PC-9 (cell line): ENCODE measurements around the gene SERPIND1. TPM values are rescaled to one million over a fixed set of nuclear protein-coding genes. Genes with fewer than 3 reads are reported as not detected.

Experiments
- BruUV-seq: library from RNA; stranded (reverse); fragments of 400-500 nt; replicated peaks from 2 replicates; lab custom pipeline; 2021; lab: Mats Ljungman, UMichigan
- CTCF ChIA-PET: fragments of 300-600 bp; sonication (Branson Sonifier 250); formaldehyde crosslinking; loops from one replicate; lab custom pipeline; 2022; ENCODE audit warnings: antibody characterized with exemption; lab: Charles Lee
- POLR2A ChIA-PET: fragments of 300-600 bp; sonication (Branson Sonifier 250); formaldehyde crosslinking; loops from one replicate; lab custom pipeline; 2022; ENCODE audit warnings: antibody characterized with exemption; ENCODE audit not compliant: unreplicated experiment; lab: Charles Lee
- DNase-seq, 2 experiments: peaks; one replicate each; pipeline versions ENCODE4 v3.0.0 to v3.0.0-alpha.2; 2015 to 2022; ENCODE audit warnings: mixed read lengths in 1 of 2
- H2AFZ ChIP-seq: fragments of 200-600 bp; sonication (generic); 2 replicates; pipeline ENCODE4 v1.8.1; 2017; ENCODE audit warnings: antibody characterized with exemption
- H3F3A ChIP-seq: fragments of 200-600 bp; sonication (generic); 2 replicates; pipeline ENCODE4 v1.8.1; 2017; ENCODE audit warnings: antibody characterized with exemption, mild to moderate bottlenecking, low read depth; ENCODE audit not compliant: insufficient read depth
- H3K27ac ChIP-seq: fragments of 200-600 bp; sonication (generic); 2 replicates; pipeline ENCODE4 v1.6.1; 2016; ENCODE audit warnings: mixed run types
- H3K27me3 ChIP-seq: fragments of 200-600 bp; sonication (generic); 2 replicates; pipeline ENCODE4 v1.6.1; 2016; ENCODE audit warnings: low read depth, mixed run types; ENCODE audit not compliant: insufficient read depth
- H3K36me3 ChIP-seq: fragments of 200-600 bp; sonication (generic); 2 replicates; pipeline ENCODE4 v1.6.1; 2016; ENCODE audit warnings: low read depth, mixed run types
- H3K4me1 ChIP-seq: fragments of 200-600 bp; sonication (generic); replicated peaks from 2 replicates; pipeline ENCODE4 v1.6.1; 2016; ENCODE audit warnings: mixed run types; ENCODE audit not compliant: insufficient read depth
- H3K4me2 ChIP-seq: fragments of 200-600 bp; sonication (generic); 2 replicates; pipeline ENCODE4 v1.6.1; 2017; ENCODE audit warnings: mixed run types
- H3K4me3 ChIP-seq: fragments of 200-600 bp; sonication (generic); 2 replicates; pipeline ENCODE4 v1.6.1; 2016; ENCODE audit warnings: mixed run types
- H3K79me2 ChIP-seq: fragments of 200-600 bp; sonication (generic); 2 replicates; pipeline ENCODE4 v1.6.1; 2017; ENCODE audit warnings: low read depth, mixed run types
- H3K9me2 ChIP-seq: fragments of 200-600 bp; sonication (generic); 2 replicates; pipeline ENCODE4 v1.8.1; 2017; ENCODE audit warnings: mild to moderate bottlenecking; ENCODE audit not compliant: insufficient read depth
- H3K9me3 ChIP-seq: fragments of 200-600 bp; sonication (generic); 2 replicates; pipeline ENCODE4 v1.8.1; 2016; ENCODE audit warnings: low read depth; ENCODE audit not compliant: insufficient read depth
- H4K20me1 ChIP-seq: fragments of 200-600 bp; sonication (generic); 2 replicates; pipeline ENCODE4 v1.8.1; 2017; ENCODE audit not compliant: insufficient read depth
- CTCF ChIP-seq: fragments of 200-600 bp; sonication (generic); conservative IDR thresholded peaks from 2 replicates; pipeline ENCODE4 v1.6.1; 2017; ENCODE audit warnings: mixed run types, antibody characterized with exemption, mild to moderate bottlenecking, moderate library complexity
- EZH2 ChIP-seq: fragments of 200-600 bp; sonication (generic); IDR thresholded peaks from 2 replicates; pipeline ENCODE4 v1.8.0; 2017; ENCODE audit warnings: antibody characterized with exemption, low read depth
- intact Hi-C: fragments of 100-400 bp; cut with micrococcal nuclease; formaldehyde crosslinking; loops from one replicate; pipeline ENCODE4 v1.10.0; 2022; ENCODE audit not compliant: unreplicated experiment
- total RNA-seq: library from RNA; stranded (reverse); gene quantifications from 2 replicates; pipeline ENCODE4 v1.2.3, GENCODE V29; 2021

Gene SERPIND1
- total RNA-seq, 1 experiment from 2014 or later, result not detected

GRCh38 chr22:20802922-20803553 lies 29.1 kb downstream of the SERPIND1 start:
- Histone ChIP-seq H3K79me2 (no peaks in the 10 kb centered on the region), H3K27me3 (no peaks in the 10 kb centered on the region), H3K9me2 (no peaks in the 10 kb centered on the region), H3K27ac (no peak overlapping the region), H4K20me1 (no peaks in the 10 kb centered on the region), H3K4me1 (peaks cover 36% of the 10 kb centered on the region), H3K4me3 (no peak overlapping the region), H3K36me3 (no peaks in the 10 kb centered on the region), H3K9me3 (no peaks in the 10 kb centered on the region), H3F3A (peaks cover 24% of the 10 kb centered on the region), H3K4me2 (no peak overlapping the region), H2AFZ (no peak overlapping the region)
- TF ChIP-seq CTCF (no peak), EZH2 (no peak)
- no peak for DNase-seq
- ChIA-PET POLR2A (no interaction called here), CTCF (no interaction called here)
- no TSS peak for BruUV-seq
- intact Hi-C loops, result loop anchor here (5.0 kb wide), 1 partner anchor 84 kb away; no protein-coding TSS in a partner anchor

GRCh38 chr22:20803696-20804324 lies 29.9 kb downstream of the SERPIND1 start:
- Histone ChIP-seq H3K4me2 (no peak overlapping the region), H3K79me2 (no peaks in the 10 kb centered on the region), H3K4me3 (no peak overlapping the region), H3K9me3 (no peaks in the 10 kb centered on the region), H2AFZ (no peak overlapping the region), H3K9me2 (no peaks in the 10 kb centered on the region), H3K36me3 (no peaks in the 10 kb centered on the region), H3K27me3 (no peaks in the 10 kb centered on the region), H3K27ac (no peak overlapping the region), H4K20me1 (no peaks in the 10 kb centered on the region), H3F3A (peaks cover 23% of the 10 kb centered on the region), H3K4me1 (peaks cover 34% of the 10 kb centered on the region)
- intact Hi-C loops, result loop anchor here (5.0 kb wide), 1 partner anchor 83 kb away; no protein-coding TSS in a partner anchor
- TF ChIP-seq EZH2, result no peak
- peak; percentile 67 for TF ChIP-seq CTCF
- POLR2A ChIA-PET, result no interaction called here
- no TSS peak for BruUV-seq
- DNase-seq, result peak in 1 of 2 experiments; percentile 34
- CTCF ChIA-PET, result interaction anchor here (1.0 kb wide), 1 partner anchor 24 kb away, joined by 5 read pairs; no protein-coding TSS in a partner anchor

DNA sequence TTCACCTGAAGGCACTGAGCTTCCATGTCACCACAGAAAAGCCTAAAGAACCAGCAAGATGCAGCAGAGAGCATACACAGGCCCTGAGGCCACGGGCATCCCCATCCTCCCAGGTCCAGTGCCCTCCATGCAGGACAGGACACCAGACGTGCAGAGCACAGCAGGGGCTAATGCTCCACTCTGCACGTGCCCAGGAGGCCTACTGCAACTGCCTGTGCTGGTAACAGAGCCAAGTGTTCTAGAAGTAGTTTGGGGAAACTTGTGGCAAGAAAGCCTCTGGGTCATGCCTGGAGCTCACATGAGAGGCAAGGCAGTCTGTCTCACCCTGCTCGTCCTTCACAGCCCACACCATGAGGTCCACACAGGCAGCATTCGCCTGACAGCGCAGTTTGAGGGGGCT lies 30.7 kb downstream of the SERPIND1 start:
- BruUV-seq, result no TSS peak
- Histone ChIP-seq H3K27me3 (no peaks in the 10 kb centered on the region), H3F3A (peaks cover 17% of the 10 kb centered on the region), H3K4me3 (no peak overlapping the region), H3K79me2 (no peaks in the 10 kb centered on the region), H3K9me3 (no peaks in the 10 kb centered on the region), H3K4me1 (peaks cover 25% of the 10 kb centered on the region), H2AFZ (no peak overlapping the region), H3K27ac (no peak overlapping the region), H3K4me2 (no peak overlapping the region), H3K36me3 (no peaks in the 10 kb centered on the region), H3K9me2 (no peaks in the 10 kb centered on the region), H4K20me1 (no peaks in the 10 kb centered on the region)
- intact Hi-C loops, result loop anchor here (5.0 kb wide), 1 partner anchor 83 kb away; no protein-coding TSS in a partner anchor
- POLR2A ChIA-PET, result no interaction called here
- CTCF ChIA-PET, result interaction anchor here (1.0 kb wide), 1 partner anchor 25 kb away, joined by 5 read pairs; no protein-coding TSS in a partner anchor
- DNase-seq, result no peak
- TF ChIP-seq EZH2 (no peak), CTCF (no peak)
